ENCODE results near the gene HOXB2.

Gene HOXB2

GRCh38 chr17:48578616-48579470, 33.9 kb upstream of the HOXB2 start:
- DNase-seq = no peak

DNA sequence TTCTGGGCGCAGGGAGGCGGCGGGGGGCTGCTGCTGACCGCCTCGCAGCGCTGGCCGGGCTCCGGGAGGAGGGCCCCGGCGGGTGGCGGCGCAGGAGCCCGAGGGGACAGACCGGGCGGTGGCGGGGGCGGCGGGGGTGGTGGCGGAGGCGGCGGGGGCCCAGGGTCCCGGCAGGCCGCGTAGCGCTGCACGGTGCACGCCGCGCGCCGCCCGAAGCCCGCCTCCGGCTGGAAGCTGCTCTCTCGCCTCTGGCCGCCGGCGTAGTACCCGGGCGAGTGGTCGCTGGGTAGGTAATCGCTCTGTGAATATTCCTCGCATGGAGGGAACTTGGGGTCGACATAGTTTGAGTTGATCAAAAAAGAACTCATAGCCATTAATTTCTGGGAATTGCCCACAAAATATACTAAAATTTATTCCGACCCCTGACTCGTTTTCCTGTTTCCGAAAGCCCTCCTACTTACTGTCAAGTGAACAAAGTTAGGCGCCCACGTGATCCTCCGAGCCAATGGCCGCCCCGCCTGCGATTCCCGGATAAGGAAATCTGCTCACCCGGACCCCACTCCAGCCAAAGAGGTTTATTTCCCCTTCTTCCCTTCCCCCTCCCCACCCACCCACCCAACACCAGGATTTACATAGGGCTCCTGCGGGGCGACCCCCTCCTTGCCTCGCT, 33.2 kb upstream of the HOXB2 start, which contains the start of gene HOXB4:
TSS of gene HOXB4 (minus strand) at position 405 of the 670 bp plus-strand sequence. CDS start at position 374, 31 bp downstream.
- DNase-seq = no peak

DNA sequence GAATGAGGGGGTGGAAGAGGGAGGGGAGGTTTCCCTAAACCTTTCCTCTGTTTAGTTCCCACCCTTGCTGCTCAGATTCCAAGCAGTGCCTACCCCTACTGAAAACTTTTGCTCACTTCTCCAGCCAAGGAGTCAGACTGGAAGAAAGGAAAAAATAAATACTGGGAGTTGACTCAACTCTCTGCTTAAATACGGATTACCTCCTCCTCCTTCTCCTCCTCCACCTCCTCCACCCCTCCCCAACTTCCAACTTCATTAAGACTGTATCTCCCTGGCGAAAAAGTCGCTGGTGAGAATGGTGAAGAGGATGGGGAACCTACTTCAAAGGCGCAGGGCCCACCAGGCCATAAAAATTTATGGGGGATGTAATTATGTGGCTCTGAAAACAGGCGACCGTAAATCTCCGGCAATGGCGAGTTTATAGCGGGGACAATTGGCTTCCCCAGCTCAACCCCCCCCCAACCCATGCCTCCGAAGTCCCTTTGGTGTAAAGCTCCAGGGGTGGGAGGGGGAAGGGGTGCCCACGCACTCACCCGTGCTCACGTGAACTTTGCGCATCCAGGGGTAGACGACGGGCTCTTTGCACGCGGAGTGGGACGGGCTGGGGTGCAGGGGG, 32.5 kb upstream of the HOXB2 start:
- DNase-seq = no peak

- DNase-seq = no peak
These were observed 31.8 kb upstream of the HOXB2 start for GRCh38 chr17:48576479-48577309.

- DNase-seq = no peak
These were observed 31.0 kb upstream of the HOXB2 start for GRCh38 chr17:48575673-48576478.

GRCh38 chr17:48575066-48575582, 30.2 kb upstream of the HOXB2 start:
- no peak for DNase-seq

GRCh38 chr17:48574505-48575065, 29.7 kb upstream of the HOXB2 start:
- DNase-seq = no peak

DNA sequence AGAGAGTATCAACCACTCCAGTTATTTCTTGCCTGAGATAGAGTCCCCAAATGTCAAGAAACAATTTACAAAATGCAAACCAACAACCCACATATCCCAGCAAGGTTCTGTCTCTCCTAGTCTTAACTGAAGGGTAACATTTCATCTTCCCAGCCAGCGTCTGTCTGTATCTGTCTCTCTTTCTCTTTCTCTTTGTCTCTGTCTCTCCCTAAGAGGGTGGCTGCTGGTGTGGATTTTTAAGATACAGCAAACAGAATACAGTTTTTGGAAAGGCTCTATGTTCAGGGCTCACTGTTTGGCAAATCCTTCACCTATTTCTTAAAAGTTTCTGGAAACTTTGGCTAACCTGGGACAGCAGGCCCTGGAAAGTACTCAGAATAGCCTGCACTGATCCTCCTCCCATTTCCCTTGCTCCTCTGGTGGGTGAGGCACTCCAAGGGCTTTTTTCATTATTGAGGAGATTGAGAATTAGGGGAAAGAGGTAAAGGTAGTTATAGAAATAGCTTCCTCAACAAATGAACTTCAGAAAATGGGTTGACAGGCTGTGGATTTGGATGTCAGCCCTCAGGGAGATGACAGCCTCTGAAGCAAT, 27.0 kb upstream of the HOXB2 start:
- DNase-seq = no peak

DNA sequence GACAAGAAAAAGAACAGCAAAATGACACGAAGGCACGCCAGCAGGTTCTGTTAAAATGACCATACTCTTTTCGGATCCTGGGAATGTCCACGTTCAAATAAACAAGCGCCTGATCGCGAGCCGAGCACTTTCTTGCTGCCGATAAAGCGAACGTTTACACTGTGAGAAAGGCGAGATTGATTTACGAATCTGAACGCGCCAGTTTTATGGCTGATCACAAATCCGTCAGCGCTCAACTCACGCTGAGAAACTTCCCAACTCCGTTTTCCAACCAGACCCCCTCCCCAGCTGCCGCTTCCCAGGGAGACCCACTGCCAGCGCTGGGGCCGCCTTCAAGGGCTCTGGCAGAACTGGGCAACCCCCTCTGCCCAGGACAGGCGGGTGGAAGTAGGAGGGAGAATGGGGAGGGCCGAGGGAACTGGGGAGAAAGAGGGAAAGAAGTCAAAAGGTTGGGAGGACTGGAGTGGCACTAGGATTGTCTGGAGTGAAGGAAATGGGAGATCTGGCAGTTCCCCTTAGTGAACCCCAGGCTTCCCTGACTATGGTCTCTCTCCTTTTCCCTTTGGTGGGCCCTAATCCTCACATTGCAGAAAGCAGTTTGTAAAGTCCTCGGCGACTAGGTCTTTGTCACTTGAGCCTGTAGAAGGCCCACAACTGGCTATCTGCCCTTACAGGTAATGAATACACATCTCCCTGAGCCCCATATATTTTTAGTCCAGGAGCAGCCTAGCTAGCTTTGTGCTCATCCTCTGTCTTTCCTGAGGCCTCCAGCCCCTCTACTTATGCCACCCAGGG, 26.3 kb upstream of the HOXB2 start:
- no peak for DNase-seq

DNA sequence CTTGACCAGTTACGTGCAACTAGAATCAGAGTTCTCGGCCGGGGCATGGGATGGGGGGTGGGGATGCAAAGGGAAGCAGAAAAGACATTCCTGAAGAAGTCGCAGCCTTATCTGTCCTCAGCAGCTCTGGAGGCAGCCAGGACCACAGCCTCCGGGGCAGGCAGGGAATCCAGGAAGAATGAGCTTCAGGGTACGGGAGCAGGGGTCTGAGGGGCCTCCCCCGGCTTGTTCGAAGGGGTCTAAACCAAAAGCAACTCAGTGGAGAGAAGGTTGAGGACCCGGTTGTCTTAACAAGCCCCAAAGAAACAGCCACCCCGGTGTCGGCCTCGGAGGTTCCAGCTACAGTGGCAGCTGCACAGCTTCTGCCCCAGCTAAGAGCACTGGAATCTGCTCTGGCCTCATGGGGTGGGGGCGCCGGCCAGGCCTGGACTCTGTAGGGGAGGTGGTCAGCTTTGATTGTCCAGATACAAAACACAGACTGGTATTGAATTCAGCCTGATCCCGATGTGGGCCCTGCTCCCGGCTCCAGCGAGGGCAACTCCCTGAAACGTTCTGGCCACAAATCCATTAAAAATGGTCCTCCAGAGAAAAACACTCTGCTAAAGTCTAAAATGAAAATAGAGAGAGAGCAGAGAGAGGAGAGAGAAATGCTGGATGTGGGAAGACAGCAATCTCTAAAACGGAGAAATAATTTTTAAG, 25.6 kb upstream of the HOXB2 start:
- no peak for DNase-seq

DNA sequence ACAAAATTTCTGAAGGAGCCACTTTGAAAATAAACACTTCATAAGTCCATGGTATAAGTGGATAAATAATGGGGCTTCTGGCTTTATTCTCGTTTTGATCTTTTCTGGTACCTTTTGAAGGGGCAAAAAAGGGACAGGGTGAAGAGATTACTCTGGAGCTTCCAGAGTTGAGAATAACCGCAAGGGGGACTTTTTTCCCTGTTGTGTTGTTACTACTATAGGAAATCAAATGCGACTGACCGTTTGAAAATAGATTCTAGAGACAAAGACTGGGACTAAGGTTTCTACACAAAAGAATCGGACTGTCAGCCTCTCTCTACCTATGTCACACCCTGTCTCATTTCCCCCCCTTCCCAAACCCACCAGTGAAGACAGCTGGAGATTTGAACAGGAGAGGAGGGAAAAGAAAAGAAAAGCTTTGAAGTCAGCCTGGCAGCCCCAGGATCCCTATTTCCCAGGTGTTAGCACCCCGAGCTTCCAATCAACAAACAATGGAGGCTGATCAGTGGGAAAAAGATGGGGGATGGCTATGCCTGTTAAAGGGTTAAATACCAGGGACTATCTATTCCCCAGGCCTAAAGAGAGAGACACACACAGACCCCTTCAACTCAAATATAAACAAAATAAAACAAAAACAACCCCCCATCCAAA, 24.9 kb upstream of the HOXB2 start:
- no peak for DNase-seq

DNA sequence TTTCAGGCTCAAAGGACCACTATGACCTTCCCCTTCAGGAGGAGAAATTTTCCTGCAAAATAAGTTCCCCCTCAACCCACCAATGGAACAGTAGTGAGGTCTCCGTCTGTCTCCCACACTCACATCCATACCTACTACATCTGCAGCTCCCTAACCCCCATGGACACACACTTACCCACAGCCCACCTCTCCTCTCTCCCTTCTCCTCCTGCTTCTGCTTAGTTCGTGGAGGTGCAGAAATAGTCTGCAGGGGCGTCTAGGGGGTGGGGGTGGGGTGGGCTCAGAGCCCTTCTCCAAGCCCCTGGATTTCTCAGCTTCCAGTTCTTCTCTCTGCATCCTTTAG, 24.3 kb upstream of the HOXB2 start:
- no peak for DNase-seq

- DNase-seq = no peak
These were observed 23.8 kb upstream of the HOXB2 start for GRCh38 chr17:48568499-48569239.

GRCh38 chr17:48567646-48568354, 22.9 kb upstream of the HOXB2 start:
- no peak for DNase-seq

- DNase-seq = no peak
These were observed 22.3 kb upstream of the HOXB2 start for GRCh38 chr17:48567209-48567608.

DNA sequence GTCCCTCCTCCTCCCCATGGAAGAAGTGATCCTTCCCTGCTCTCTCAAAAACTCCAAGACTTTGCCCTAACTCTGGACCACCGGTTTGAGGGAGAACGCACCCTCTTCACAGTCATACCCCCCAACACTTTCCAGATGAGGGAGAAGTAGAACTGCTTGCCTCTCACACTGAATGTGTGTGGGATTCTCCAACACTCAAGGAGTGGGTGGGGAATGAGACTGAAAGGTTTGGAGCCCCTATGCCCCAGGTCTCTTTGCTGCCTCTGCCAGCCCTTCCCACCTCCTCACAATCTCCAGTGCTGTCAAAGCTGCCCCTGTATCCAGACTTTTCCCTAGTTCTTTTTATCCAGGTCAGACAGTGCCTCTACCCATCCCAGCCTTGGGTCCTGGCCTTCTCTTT, 21.8 kb upstream of the HOXB2 start:
- no peak for DNase-seq

DNA sequence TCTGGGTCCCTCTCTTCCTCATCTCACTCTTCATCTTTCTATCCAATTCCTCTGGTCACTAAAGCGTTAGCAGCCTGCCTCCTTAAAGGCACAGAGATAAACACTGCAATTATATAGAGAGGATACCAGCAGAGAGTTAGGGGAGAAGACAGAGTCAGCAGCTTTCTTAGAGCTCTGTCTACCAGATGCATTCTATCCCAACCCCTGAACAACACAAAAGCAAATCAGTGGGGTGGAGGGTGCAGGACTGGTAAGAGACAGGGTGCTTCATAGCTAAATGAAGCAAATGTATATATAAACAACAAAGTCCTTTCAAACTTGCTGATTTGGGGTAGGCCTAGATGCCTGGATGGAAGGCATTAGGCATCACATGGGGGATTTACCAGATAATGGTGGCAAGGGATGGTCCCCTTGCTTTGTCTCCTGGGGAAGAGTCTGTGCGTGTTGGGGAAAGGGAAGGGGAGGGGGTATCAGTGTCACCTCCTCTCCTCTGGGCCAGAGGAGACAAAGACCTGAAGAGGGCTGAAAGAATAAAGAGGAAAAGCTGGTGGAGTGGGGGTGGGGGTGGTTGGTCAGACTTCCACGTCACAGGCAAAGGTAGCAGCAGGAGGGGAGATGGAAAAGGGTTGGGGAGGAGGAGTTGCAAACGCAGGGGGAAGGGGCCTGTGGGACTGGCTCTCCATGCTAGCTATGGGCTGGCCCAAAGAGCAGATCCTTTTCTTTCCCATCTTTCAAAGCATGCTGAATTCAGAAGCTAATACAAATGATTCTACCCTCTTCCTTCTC, 21.2 kb upstream of the HOXB2 start:
- DNase-seq = no peak
